ENCODE data around the gene BSND.

GRCh38 chr1:55046871-55047270 is 48.1 kb downstream of the BSND start:
- TF ChIP-seq CTCF (IDR thresholded peaks at IDR 0.05; ENCODE audit: poor library complexity, severe bottlenecking): no peak
- no peak for TF ChIP-seq EP300 (conservative IDR thresholded peaks at IDR 0.05; ENCODE audit: poor library complexity, severe bottlenecking)
- no peak for TF ChIP-seq REST (IDR thresholded peaks at IDR 0.05; ENCODE audit: borderline replicate concordance)
- no peak for TF ChIP-seq POLR2AphosphoS5 (IDR thresholded peaks at IDR 0.05)
- TF ChIP-seq EZH2 (IDR thresholded peaks at IDR 0.05; ENCODE audit: borderline replicate concordance, insufficient read depth, low read length, poor library complexity, severe bottlenecking): no peak
- TF ChIP-seq TAF1 (IDR thresholded peaks at IDR 0.05; ENCODE audit: low read depth): no peak
- no peak for TF ChIP-seq RAD21 (conservative IDR thresholded peaks at IDR 0.05)
- TF ChIP-seq SMC3 (conservative IDR thresholded peaks at IDR 0.05; ENCODE audit: poor library complexity): no peak
- no peak for TF ChIP-seq MXI1 (conservative IDR thresholded peaks at IDR 0.05; ENCODE audit: poor library complexity, severe bottlenecking)

All from neural cell (in vitro differentiated cells).